ENCODE results near the gene SEMA7A.

DNA sequence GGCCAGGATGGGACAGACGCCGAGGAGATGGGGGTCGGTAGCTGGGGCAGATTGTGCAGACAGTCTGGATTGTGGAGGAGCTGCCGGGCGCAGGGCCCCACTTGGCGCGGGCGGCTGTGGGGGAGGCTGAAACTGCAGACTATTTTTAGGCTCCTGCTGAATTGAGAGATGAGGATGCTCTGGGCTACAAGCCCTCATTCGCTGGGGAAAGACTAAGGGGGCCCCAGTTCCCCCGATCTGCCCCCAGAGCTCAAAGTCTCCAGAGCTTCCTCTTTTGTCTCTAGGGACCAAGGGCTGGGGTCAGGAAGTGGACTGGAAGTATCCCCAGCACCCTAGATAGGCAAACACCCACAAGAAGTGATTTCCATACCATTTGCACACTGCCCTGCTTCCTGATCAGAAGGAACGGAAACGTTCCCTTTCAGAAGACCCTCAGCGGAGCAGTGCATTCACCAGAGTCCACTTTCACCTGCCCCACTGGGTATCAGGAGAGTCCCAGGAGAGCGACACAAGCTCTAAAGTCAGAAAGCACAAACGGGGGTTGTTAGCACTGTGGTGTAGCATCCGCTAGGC is 29.7 kb downstream of the SEMA7A start:
- TF ChIP-seq POLR2A (IDR thresholded peaks at IDR 0.05; ENCODE audit: low read depth, low read length) (no peak), TAF1 (IDR thresholded peaks at IDR 0.05; ENCODE audit: low read depth, low read length) (no peak)
